BJ (cell line): ENCODE measurements around the gene DICER1. TPM values are rescaled to one million over a fixed set of nuclear protein-coding genes. Genes with fewer than 3 reads are reported as not detected.

ENCODE experiments used
- CTCF ChIA-PET: fragments of 350-600 bp; formaldehyde crosslinking; extraction: SDS; loops from one replicate; lab custom pipeline; 2021; ENCODE audit warnings: antibody characterized with exemption, inconsistent platforms; lab: Yijun Ruan, JAX
- POLR2A ChIA-PET: fragments of 300-600 bp; sonication (Branson Sonifier 250); formaldehyde crosslinking; extraction: SDS; loops from one replicate; lab custom pipeline; 2021; ENCODE audit warnings: antibody characterized with exemption; lab: Charles Lee
- DNase-seq: peaks from one replicate; pipeline ENCODE4 v3.0.0-alpha.2; 2011; ENCODE audit warnings: low read depth
- H3K27me3 ChIP-seq: 2 replicates; pipeline ENCODE4 v1.6.0; 2011; ENCODE audit warnings: low read length; ENCODE audit not compliant: control insufficient read depth, insufficient read depth
- H3K36me3 ChIP-seq: 2 replicates; pipeline ENCODE4 v1.5.1; 2011; ENCODE audit warnings: low read length; ENCODE audit not compliant: control insufficient read depth, insufficient read depth
- H3K4me3 ChIP-seq: 2 replicates; pipeline ENCODE4 v1.5.1; 2011; ENCODE audit warnings: low read depth, mild to moderate bottlenecking, control low read depth, low read length
- CTCF ChIP-seq: IDR thresholded peaks from 2 replicates; pipeline ENCODE4 v1.5.1; 2011; ENCODE audit warnings: low read depth, mild to moderate bottlenecking, control low read depth, inconsistent platforms, low read length, moderate library complexity; ENCODE audit not compliant: insufficient read depth
- polyA plus RNA-seq: library from polyadenylated mRNA; depleted of rRNA; stranded (reverse); fragments of >200 nt; gene quantifications from 2 replicates; pipeline ENCODE4 v1.2.3, GENCODE V29; 2011

Gene DICER1
- polyA plus RNA-seq, 1 experiment = 15.7 TPM

- TF ChIP-seq CTCF = no peak
- no peak for DNase-seq
These were observed 33.1 kb upstream of the DICER1 start for GRCh38 chr14:95190346-95190840.

GRCh38 chr14:95189367-95190132, 32.2 kb upstream of the DICER1 start:
- CTCF ChIA-PET = no interaction called here
- H3K27me3 ChIP-seq = no peaks in the 10 kb centered on the region
- TF ChIP-seq CTCF = no peak
- POLR2A ChIA-PET = no interaction called here
- no peaks in the 10 kb centered on the region for H3K36me3 ChIP-seq
- no peak overlapping the region for H3K4me3 ChIP-seq
- no peak for DNase-seq

More at GRCh38 chr14:95190346-95190840, 33.1 kb upstream of the DICER1 start:
- no peaks in the 10 kb centered on the region for H3K36me3 ChIP-seq
- H3K4me3 ChIP-seq = no peak overlapping the region
- ChIA-PET POLR2A (no interaction called here), CTCF (no interaction called here)
- no peaks in the 10 kb centered on the region for H3K27me3 ChIP-seq

GRCh38 chr14:95188380-95188779, 31.1 kb upstream of the DICER1 start:
- POLR2A ChIA-PET = no interaction called here
- Histone ChIP-seq H3K27me3 (no peaks in the 10 kb centered on the region), H3K36me3 (no peaks in the 10 kb centered on the region), H3K4me3 (no peak overlapping the region)
- DNase-seq = no peak
- CTCF ChIA-PET = no interaction called here
- no peak for TF ChIP-seq CTCF

GRCh38 chr14:95185767-95186392, 28.6 kb upstream of the DICER1 start:
- TF ChIP-seq CTCF = no peak
- H3K4me3 ChIP-seq = no peak overlapping the region
- DNase-seq = no peak
- POLR2A ChIA-PET = no interaction called here
- H3K36me3 ChIP-seq = no peaks in the 10 kb centered on the region
- CTCF ChIA-PET = interaction anchor here (1.2 kb wide), 1 partner anchor 246 kb away, joined by 3 read pairs; no protein-coding TSS in a partner anchor
- no peaks in the 10 kb centered on the region for H3K27me3 ChIP-seq

- Histone ChIP-seq H3K36me3 (no peaks in the 10 kb centered on the region), H3K27me3 (no peaks in the 10 kb centered on the region), H3K4me3 (no peak overlapping the region)
- no peak for TF ChIP-seq CTCF
- ChIA-PET CTCF (interaction anchor here (0.7 to 1.2 kb wide), 2 partner anchors 247 to 574 kb away, joined by 3 to 4 read pairs; no protein-coding TSS in a partner anchor), POLR2A (no interaction called here)
- DNase-seq = no peak
These were observed 27.9 kb upstream of the DICER1 start for GRCh38 chr14:95185033-95185766.
